Measurements from ENCODE around the gene CKS1B. TPM values are rescaled to one million over a fixed set of nuclear protein-coding genes. Genes with fewer than 3 reads are reported as not detected.

Gene CKS1B
- polyA plus RNA-seq, 2 of the 4 experiments (the other 2 are of a cell fraction), result 356 to 725 TPM

GRCh38 chr1:154993572-154994268 is 19.2 kb downstream of the CKS1B start, which contains the start of gene LENEP:
Gene LENEP, plus strand, starts transcription at chr1:154993586. Its CDS starts 22 bp downstream, at chr1:154993608.
- H3K4me3 ChIP-seq, result no peak within 1 kb of the TSS
- no peak within 1 kb of the TSS for H3K4me2 ChIP-seq
- no peaks in the 10 kb centered on the region for H3K9me3 ChIP-seq
- peak; percentile 7 to 25; a peak in 3 of 6 replicates for ATAC-seq
- peaks cover 31% of the 10 kb centered on the region for H3K4me1 ChIP-seq
- H3K27ac ChIP-seq, result peak within 1 kb of the TSS; percentile 35 to 63; a peak in 5 of 6 replicates
- CTCF ChIA-PET, result interaction anchor here (1.4 kb wide), 1 partner anchor 91 kb away, joined by 7 read pairs; no protein-coding TSS in a partner anchor
- POLR2A ChIA-PET, result interaction anchor here (0.6 to 6.0 kb wide), 6 partner anchors 9 to 60 kb away, joined by 3 to 91 read pairs (median 6); partner anchors contain the start of genes CKS1B, FLAD1, PBXIP1 and SHC1
- no peak for DNase-seq (ENCODE audit: low read depth in 1 of 2, low spot score in 1 of 2)
- no peak for FAIRE-seq
- 89% methylated on average over 7 of the region's 8 CpGs for WGBS (ENCODE audit: missing lambda C conversion rate)
- no peak for TF ChIP-seq RNF2 (IDR thresholded peaks at IDR 0.05; ENCODE audit: borderline replicate concordance, low read depth)
- TF ChIP-seq ESRRA (IDR thresholded peaks at IDR 0.05; ENCODE audit: borderline replicate concordance, low read length), result no peak
- TF ChIP-seq JUN (IDR thresholded peaks at IDR 0.05), result 0 out of 5 replicates have a peak, but pooled peaks of 1 of the 2 experiments have one; percentile 15
- TF ChIP-seq USF2 (IDR thresholded peaks at IDR 0.05), result no peak
- no peak for TF ChIP-seq HOXB5 (CRISPR knock-in tag; IDR thresholded peaks at IDR 0.05)
- no peak for TF ChIP-seq ZNF302 (CRISPR knock-in tag; IDR thresholded peaks at IDR 0.05)
- TF ChIP-seq PBX3 (IDR thresholded peaks at IDR 0.05), result 0 out of 2 replicates have a peak, but pooled peaks have one; percentile 39
- TF ChIP-seq E2F6 (IDR thresholded peaks at IDR 0.05; ENCODE audit: borderline replicate concordance, low read depth), result no peak
- TF ChIP-seq FOSB (CRISPR knock-in tag; IDR thresholded peaks at IDR 0.05), result no peak

GRCh38 chr1:154994269-154994587 is 19.7 kb downstream of the CKS1B start:
- no peak for ATAC-seq
- no peak for FAIRE-seq
- Histone ChIP-seq H3K4me2 (no peak overlapping the region), H3K9me3 (no peaks in the 10 kb centered on the region), H3K4me1 (peaks cover 36% of the 10 kb centered on the region), H3K4me3 (no peak overlapping the region), H3K27ac (peak overlapping the region; percentile 35 to 63; a peak in 4 of 6 replicates)
- TF ChIP-seq EHMT2 (IDR thresholded peaks at IDR 0.05; ENCODE audit: low read depth) (no peak), POLR2AphosphoS2 (conservative IDR thresholded peaks at IDR 0.05; ENCODE audit: low read length) (no peak)
- 62% methylated on average over 1 of the region's 1 CpG for WGBS (ENCODE audit: missing lambda C conversion rate)
- POLR2A ChIA-PET, result interaction anchor here (1.2 to 6.0 kb wide), 4 partner anchors 11 to 38 kb away, joined by 4 to 91 read pairs (median 12); partner anchors contain the start of genes CKS1B, FLAD1, PBXIP1 and SHC1
- CTCF ChIA-PET, result interaction anchor here (1.4 kb wide), 1 partner anchor 90 kb away, joined by 7 read pairs; no protein-coding TSS in a partner anchor
- no peak for DNase-seq (ENCODE audit: low read depth in 1 of 2, low spot score in 1 of 2)

- peaks cover 40% of the 10 kb centered on the region for H3K4me1 ChIP-seq
- ATAC-seq (no peak), DNase-seq (ENCODE audit: low read depth in 1 of 2, low spot score in 1 of 2) (no peak), FAIRE-seq (no peak)
- ChIA-PET POLR2A (interaction anchor here (0.6 to 6.0 kb wide), 6 partner anchors 11 to 389 kb away, joined by 4 to 91 read pairs (median 7); partner anchors contain the start of genes CKS1B, FLAD1, PBXIP1 and PYGO2), CTCF (interaction anchor here (1.4 kb wide), 1 partner anchor 90 kb away, joined by 7 read pairs; no protein-coding TSS in a partner anchor)
- H3K4me3 ChIP-seq, result no peak overlapping the region
- WGBS (ENCODE audit: missing lambda C conversion rate), result 88% methylated on average over 3 of the region's 3 CpGs
- H3K27ac ChIP-seq, result peak overlapping the region; percentile 35 to 63; a peak in 4 of 6 replicates
- H3K9me3 ChIP-seq, result no peaks in the 10 kb centered on the region
- H3K4me2 ChIP-seq, result no peak overlapping the region
- TF ChIP-seq NPAS2 (CRISPR knock-in tag; IDR thresholded peaks at IDR 0.05; ENCODE audit: borderline replicate concordance) (no peak), CHD4 (IDR thresholded peaks at IDR 0.05; ENCODE audit: borderline replicate concordance) (no peak), CTCF (IDR thresholded peaks at IDR 0.05) (no peak), CBX2 (IDR thresholded peaks at IDR 0.05; ENCODE audit: borderline replicate concordance, low read depth) (no peak), HMGXB4 (CRISPR knock-in tag; IDR thresholded peaks at IDR 0.05; ENCODE audit: borderline replicate concordance) (no peak), CBX8 (IDR thresholded peaks at IDR 0.05) (no peak), REST (IDR thresholded peaks at IDR 0.05) (no peak), USF2 (IDR thresholded peaks at IDR 0.05) (no peak), MYC (IDR thresholded peaks at IDR 0.05; ENCODE audit: borderline replicate concordance, low read length) (no peak)
These were observed 20.1 kb downstream of the CKS1B start for GRCh38 chr1:154994591-154994990.
